Endothelial cell of umbilical vein (primary cell): ENCODE results near the gene RNF130.

Experiments used
- EZH2 ChIP-seq: IDR thresholded peaks from 2 replicates; pipeline ENCODE4 v1.6.1; 2012; ENCODE audit warnings: borderline replicate concordance, low read depth, mild to moderate bottlenecking, moderate library complexity, low read length, inconsistent platforms; ENCODE audit not compliant: severe bottlenecking
- POLR2A ChIP-seq: IDR thresholded peaks from 2 replicates; pipeline ENCODE4 v1.6.1; 2012; ENCODE audit warnings: low read depth, mild to moderate bottlenecking, control low read depth, low read length
- POLR2AphosphoS5 ChIP-seq: IDR thresholded peaks from 2 replicates; pipeline ENCODE4 v1.6.1; 2012; ENCODE audit warnings: low read depth, mild to moderate bottlenecking, control low read depth, low read length, moderate library complexity; ENCODE audit not compliant: insufficient read depth
- TF ChIP-seq, protein P1 (sequence below), 2 donors: IDR thresholded peaks; 1 replicate in 1 of 2; 2 replicates in 1 of 2; pipeline ENCODE4 v1.5.1; 2011; ENCODE audit warnings: low read length in 2 of 2, mild to moderate bottlenecking in 2 of 2, moderate library complexity in 2 of 2, control low read depth in 1 of 2, inconsistent platforms in 1 of 2, low read depth in 1 of 2; ENCODE audit not compliant: insufficient read depth in 1 of 2; ENCODE audit errors: extremely low read depth in 1 of 2

- no peak for TF ChIP-seq POLR2AphosphoS5
- TF ChIP-seq, protein P1, sequence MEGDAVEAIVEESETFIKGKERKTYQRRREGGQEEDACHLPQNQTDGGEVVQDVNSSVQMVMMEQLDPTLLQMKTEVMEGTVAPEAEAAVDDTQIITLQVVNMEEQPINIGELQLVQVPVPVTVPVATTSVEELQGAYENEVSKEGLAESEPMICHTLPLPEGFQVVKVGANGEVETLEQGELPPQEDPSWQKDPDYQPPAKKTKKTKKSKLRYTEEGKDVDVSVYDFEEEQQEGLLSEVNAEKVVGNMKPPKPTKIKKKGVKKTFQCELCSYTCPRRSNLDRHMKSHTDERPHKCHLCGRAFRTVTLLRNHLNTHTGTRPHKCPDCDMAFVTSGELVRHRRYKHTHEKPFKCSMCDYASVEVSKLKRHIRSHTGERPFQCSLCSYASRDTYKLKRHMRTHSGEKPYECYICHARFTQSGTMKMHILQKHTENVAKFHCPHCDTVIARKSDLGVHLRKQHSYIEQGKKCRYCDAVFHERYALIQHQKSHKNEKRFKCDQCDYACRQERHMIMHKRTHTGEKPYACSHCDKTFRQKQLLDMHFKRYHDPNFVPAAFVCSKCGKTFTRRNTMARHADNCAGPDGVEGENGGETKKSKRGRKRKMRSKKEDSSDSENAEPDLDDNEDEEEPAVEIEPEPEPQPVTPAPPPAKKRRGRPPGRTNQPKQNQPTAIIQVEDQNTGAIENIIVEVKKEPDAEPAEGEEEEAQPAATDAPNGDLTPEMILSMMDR (IDR thresholded peaks at IDR 0.05; ENCODE audit: extremely low read depth in 1 of 2, insufficient read depth in 1 of 2, low read depth in 1 of 2, low read length in 2 of 2) = no peak
- TF ChIP-seq POLR2A = no peak
- TF ChIP-seq EZH2 = no peak
Observed at GRCh38 chr5:179930788-179931473, 140.6 kb downstream of the RNF130 start.
